ENCODE results near the gene NEK7. TPM values are rescaled to one million over a fixed set of nuclear protein-coding genes. Genes with fewer than 3 reads are reported as not detected.

NEK7 gene
- total RNA-seq (ENCODE audit: low replicate concordance), result 119 and 187 TPM in 2 replicates

DNA sequence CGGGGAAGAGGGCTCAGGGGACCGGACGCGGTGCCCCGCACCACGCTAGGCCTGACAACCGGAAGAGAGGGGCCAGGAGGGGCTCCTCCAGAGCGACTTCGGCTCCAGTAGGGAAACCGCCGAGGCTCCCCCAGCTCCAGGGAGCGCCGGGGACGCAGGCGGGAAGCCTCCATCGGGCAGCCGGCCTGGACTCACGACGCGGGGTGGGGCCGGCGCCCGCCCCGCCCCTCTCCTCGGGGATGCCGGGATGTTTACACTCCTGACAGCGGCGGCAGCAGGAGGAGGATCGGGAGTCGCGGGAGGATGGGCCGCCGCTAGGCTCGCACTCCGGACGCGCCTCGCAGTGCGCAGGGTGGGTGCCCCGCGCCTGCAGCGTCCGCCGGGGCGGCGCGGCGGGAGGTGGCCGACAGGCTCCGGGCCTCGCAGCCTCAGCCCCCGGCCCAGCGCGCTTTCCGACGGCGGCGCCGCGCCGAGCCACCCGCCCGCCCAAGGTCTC lies at the start of gene NEK7:
TSS of gene NEK7 (plus strand) at position 254 of the 496 bp plus-strand sequence. CDS start 75,583 bp downstream, outside the sequence.
- TF ChIP-seq, protein P1, sequence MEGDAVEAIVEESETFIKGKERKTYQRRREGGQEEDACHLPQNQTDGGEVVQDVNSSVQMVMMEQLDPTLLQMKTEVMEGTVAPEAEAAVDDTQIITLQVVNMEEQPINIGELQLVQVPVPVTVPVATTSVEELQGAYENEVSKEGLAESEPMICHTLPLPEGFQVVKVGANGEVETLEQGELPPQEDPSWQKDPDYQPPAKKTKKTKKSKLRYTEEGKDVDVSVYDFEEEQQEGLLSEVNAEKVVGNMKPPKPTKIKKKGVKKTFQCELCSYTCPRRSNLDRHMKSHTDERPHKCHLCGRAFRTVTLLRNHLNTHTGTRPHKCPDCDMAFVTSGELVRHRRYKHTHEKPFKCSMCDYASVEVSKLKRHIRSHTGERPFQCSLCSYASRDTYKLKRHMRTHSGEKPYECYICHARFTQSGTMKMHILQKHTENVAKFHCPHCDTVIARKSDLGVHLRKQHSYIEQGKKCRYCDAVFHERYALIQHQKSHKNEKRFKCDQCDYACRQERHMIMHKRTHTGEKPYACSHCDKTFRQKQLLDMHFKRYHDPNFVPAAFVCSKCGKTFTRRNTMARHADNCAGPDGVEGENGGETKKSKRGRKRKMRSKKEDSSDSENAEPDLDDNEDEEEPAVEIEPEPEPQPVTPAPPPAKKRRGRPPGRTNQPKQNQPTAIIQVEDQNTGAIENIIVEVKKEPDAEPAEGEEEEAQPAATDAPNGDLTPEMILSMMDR (IDR thresholded peaks at IDR 0.05; ENCODE audit: insufficient read depth, low read length), result no peak
- peak; percentile 75 for DNase-seq (ENCODE audit: low read depth)
- H3K4me3 ChIP-seq (ENCODE audit: low read depth, low read length), result peak within 1 kb of the TSS; percentile 72

DNA sequence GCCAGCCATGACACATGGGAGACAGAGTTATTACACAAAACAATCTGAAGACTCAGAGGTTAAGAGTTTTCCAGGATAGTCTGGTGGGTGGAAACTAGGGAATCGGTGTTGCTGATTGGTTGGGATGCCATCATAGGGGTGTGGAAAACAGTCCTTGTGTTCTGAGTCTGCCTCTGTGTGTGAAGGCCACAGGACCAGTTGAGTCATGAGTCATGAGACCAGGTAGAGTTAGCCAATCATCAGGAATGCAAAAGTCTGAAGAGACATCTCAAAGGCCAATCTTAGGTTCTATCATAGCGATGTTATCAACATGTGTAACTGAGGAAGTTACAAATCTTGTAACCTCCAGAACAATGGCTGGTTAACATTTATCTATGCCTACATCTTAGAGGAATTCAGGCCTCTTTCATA lies 49.7 kb upstream of the NEK7 start:
- TF ChIP-seq, protein P1 (IDR thresholded peaks at IDR 0.05; ENCODE audit: insufficient read depth, low read length), result no peak
- DNase-seq (ENCODE audit: low read depth), result peak; percentile 86
- no peak overlapping the region for H3K4me3 ChIP-seq (ENCODE audit: low read depth, low read length)

DNA sequence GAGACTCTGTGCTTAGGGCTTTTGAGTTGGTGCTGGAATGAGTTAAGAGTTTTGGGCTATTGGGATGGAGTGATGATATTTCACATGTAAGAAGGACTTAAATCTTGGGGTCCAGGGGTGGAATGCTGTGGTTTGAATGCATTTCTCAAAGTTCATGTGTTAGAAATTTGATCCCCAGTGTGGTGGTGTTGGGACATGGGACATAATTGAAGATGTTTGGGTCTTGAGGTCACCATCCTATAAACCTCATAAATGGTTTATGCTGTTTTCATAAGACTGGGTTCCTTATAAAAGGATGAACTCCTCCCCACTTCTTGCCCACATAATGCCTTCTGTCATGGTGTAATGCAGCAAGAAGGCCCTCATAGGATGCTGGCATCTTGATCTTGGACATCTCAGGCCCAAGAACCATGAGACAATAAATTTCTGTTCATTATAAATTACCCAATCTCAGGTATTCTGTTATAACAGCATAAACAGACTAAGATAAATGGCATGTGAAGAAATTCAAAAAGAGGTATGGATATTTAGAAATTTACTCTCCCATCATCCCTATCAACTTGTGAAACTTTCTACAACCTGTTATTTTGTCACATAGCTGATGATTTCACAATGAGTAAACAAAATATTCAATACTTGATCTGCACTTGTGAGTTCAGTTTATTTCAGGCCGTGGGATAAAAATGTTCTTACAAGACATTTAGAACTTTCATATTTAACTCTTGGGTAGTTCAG lies 48.0 kb upstream of the NEK7 start:
- no peak for DNase-seq (ENCODE audit: low read depth)
- TF ChIP-seq, protein P1 (IDR thresholded peaks at IDR 0.05; ENCODE audit: insufficient read depth, low read length), result no peak

DNA sequence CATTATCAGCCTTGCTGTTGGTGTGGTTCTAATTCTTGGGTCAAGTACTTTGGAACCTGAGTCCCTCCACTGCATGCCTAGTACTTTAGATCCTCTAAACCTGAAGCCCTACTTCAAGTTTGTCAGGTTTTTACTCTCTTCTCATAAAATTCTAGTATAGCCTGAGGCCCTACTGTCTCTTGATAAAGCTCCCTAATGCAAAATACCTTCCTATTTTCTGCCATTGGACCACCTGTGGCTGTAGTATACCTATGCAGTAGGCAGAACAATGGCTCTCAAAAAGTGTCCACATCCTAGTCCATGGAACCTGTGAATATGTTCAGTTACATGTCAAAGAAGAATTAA lies 47.5 kb upstream of the NEK7 start:
- TF ChIP-seq, protein P1 (IDR thresholded peaks at IDR 0.05; ENCODE audit: insufficient read depth, low read length), result no peak
- DNase-seq (ENCODE audit: low read depth), result no peak
- H3K4me3 ChIP-seq (ENCODE audit: low read depth, low read length), result no peak overlapping the region

More for the DNA sequence above, 48.0 kb upstream of the NEK7 start:
- no peak overlapping the region for H3K4me3 ChIP-seq (ENCODE audit: low read depth, low read length)

DNA sequence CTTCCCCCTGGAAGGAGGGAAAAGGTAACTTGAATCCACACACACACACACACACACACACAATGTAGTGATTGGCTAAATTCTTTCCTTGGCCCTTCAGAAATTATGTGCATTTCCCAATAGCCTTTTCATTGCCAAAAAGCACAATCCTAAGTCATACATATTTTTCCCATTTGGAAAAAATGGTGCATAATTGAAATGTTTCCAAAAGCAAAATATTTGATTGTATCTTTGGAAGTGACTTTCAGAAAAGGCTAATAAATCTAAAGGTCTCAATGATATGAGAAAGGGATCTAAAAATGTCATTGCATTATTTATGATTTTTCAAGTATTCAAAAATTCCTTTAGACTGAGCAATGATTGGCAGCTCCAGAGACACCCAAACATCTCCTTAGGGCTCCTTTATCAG lies 43.5 kb upstream of the NEK7 start:
- DNase-seq (ENCODE audit: low read depth), result peak; percentile 99
- TF ChIP-seq, protein P1 (IDR thresholded peaks at IDR 0.05; ENCODE audit: insufficient read depth, low read length), result no peak
- no peak overlapping the region for H3K4me3 ChIP-seq (ENCODE audit: low read depth, low read length)

DNA sequence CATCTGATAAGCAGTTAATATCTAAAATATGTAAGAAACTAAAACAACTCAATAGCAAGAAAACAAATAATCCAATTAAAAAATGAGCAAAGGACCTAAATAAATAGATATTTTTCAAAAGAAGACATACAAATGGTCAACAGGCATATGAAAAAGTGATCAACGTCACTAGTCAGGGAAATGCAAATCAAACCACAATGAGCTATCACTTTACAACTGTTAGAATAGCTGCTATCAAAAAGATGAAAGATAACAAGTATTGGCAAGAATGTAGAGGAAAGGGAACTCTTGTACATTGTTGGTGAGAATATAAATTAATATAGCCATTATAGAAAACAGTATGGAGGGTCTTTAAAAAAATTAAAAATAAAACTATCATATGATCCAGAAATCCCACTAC lies 40.7 kb upstream of the NEK7 start:
- TF ChIP-seq, protein P1 (IDR thresholded peaks at IDR 0.05; ENCODE audit: insufficient read depth, low read length), result no peak
- DNase-seq (ENCODE audit: low read depth), result no peak
- H3K4me3 ChIP-seq (ENCODE audit: low read depth, low read length), result no peak overlapping the region

Measured in fibroblast of the aortic adventitia (primary cell).